ENCODE results near the gene OR9A2.

DNA sequence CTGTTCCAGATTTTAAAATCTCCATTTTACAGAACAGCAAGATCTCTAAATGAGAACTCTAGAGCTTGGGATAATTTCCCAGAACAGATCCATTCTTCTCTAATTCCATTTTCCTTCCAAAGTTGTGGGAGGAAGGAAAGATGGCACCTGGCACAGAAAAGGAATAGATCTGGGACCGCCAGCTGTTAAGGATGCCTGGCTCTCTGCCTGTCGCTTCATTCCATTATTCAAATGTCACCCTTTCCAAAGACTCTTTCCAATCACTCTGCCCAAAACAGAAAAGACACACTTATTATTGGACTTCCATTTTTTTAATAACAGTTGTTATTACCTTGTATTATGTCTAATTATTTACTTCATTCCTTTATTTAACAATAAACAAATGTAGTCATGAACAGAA, 751 bp upstream of the OR9A2 start:
- TF ChIP-seq POLR2A (IDR thresholded peaks at IDR 0.05) (no peak), CTCF (IDR thresholded peaks at IDR 0.05) (no peak), EP300 (IDR thresholded peaks at IDR 0.05) (no peak)
